Fibroblast of skin of left quadriceps (primary cell): ENCODE data around the gene AKAP8.
"Not testable (repeated sequence)": the region's sequence is repeated elsewhere in the genome, so short reads cannot be mapped to it uniquely, and the experiment has no call there.

Experiments
- DNase-seq, 2 experiments: peaks; one replicate each; pipeline ENCODE4 v3.0.0-alpha.2; 2013; ENCODE audit warnings: low read depth in 2 of 2

Gene AKAP8

GRCh38 chr19:15404097-15404779 is 24.7 kb upstream of the AKAP8 start:
- DNase-seq, result no peak

GRCh38 chr19:15403151-15403531 is 23.6 kb upstream of the AKAP8 start:
- no peak for DNase-seq

GRCh38 chr19:15402411-15403150 is 23.0 kb upstream of the AKAP8 start:
- no peak for DNase-seq

GRCh38 chr19:15401397-15401710 is 21.8 kb upstream of the AKAP8 start:
- no peak for DNase-seq

- DNase-seq, result no peak
Measured at GRCh38 chr19:15400521-15401396, 21.2 kb upstream of the AKAP8 start.

- DNase-seq, result no peak
Measured at GRCh38 chr19:15399635-15400034, 20.0 kb upstream of the AKAP8 start.

- DNase-seq, result no peak
Measured at GRCh38 chr19:15399234-15399515, 19.6 kb upstream of the AKAP8 start.

- no peak for DNase-seq
Measured at GRCh38 chr19:15398501-15399233, 19.1 kb upstream of the AKAP8 start.

GRCh38 chr19:15397782-15398181 is 18.2 kb upstream of the AKAP8 start:
- DNase-seq, result no peak

GRCh38 chr19:15397236-15397635 is 17.6 kb upstream of the AKAP8 start:
- DNase-seq, result no peak

- DNase-seq, result no peak
Measured at GRCh38 chr19:15396436-15396835, 16.8 kb upstream of the AKAP8 start.

GRCh38 chr19:15395251-15395650 is 15.7 kb upstream of the AKAP8 start:
- not testable (repeated sequence) for DNase-seq

GRCh38 chr19:15394426-15394825 is 14.8 kb upstream of the AKAP8 start:
- no peak for DNase-seq

- peak in 1 of 2 experiments; percentile 32 for DNase-seq
Measured at GRCh38 chr19:15393963-15394362, 14.4 kb upstream of the AKAP8 start.

GRCh38 chr19:15390814-15391213 is 11.2 kb upstream of the AKAP8 start:
- no peak for DNase-seq

- no peak for DNase-seq
Measured at GRCh38 chr19:15381864-15382263, 2.3 kb upstream of the AKAP8 start.

- DNase-seq, result no peak
Measured at GRCh38 chr19:15381429-15381828, 1.8 kb upstream of the AKAP8 start.

- DNase-seq, result no peak
Measured at GRCh38 chr19:15379999-15380647, 536 bp upstream of the AKAP8 start.

- no peak for DNase-seq
Measured at GRCh38 chr19:15378534-15379082, 979 bp downstream of the AKAP8 start.

- DNase-seq, result no peak
Measured at GRCh38 chr19:15374796-15375440, 4.7 kb downstream of the AKAP8 start.

- DNase-seq, result no peak
Measured at GRCh38 chr19:15374105-15374651, 5.4 kb downstream of the AKAP8 start.
